Measurements from ENCODE around the gene LIN28B. TPM values are rescaled to one million over a fixed set of nuclear protein-coding genes. Genes with fewer than 3 reads are reported as not detected.
"Not testable (repeated sequence)": the region's sequence is repeated elsewhere in the genome, so short reads cannot be mapped to it uniquely, and the experiment has no call there.

The LIN28B gene
- total RNA-seq, 1 experiment from 2014 or later = not detected

GRCh38 chr6:104955927-104956730, 778 bp upstream of the LIN28B start:
- no peak for DNase-seq (ENCODE audit: low spot score)

GRCh38 chr6:104957301-104958177, 632 bp downstream of the LIN28B start:
- no peak for DNase-seq (ENCODE audit: low spot score)

- no peak for DNase-seq (ENCODE audit: low spot score)
Measured at GRCh38 chr6:104958178-104959025, 1.5 kb downstream of the LIN28B start.

GRCh38 chr6:104959026-104959858, 2.3 kb downstream of the LIN28B start:
- no peak for DNase-seq (ENCODE audit: low spot score)

DNA sequence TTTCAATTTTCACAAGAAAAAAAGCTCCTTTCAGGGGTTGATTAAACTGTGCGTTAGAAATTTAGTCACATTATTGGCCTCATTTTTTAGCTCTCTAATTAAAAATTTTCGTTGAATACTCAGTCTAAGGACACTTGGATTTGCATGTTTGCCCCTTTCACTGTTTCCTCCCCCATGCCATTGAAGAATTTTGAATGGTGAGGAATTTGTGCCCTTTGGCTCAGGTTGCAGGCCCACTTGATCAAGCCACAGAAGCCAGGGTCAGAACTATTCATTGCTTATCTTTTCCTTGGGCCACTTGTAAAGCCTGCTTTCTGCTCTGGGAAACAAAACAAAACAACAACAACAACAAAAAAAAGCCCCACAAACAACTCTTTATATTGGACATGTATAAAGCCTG, 12.2 kb downstream of the LIN28B start:
- no peak for DNase-seq (ENCODE audit: low spot score)

- no peak for DNase-seq (ENCODE audit: low spot score)
Measured at GRCh38 chr6:104969785-104970581, 13.1 kb downstream of the LIN28B start.

- no peak for DNase-seq (ENCODE audit: low spot score)
Measured at GRCh38 chr6:104973404-104973803, 16.5 kb downstream of the LIN28B start.

- no peak for DNase-seq (ENCODE audit: low spot score)
Measured at GRCh38 chr6:104983296-104983695, 26.4 kb downstream of the LIN28B start.

GRCh38 chr6:104983776-104984175, 26.9 kb downstream of the LIN28B start:
- no peak for DNase-seq (ENCODE audit: low spot score)

DNA sequence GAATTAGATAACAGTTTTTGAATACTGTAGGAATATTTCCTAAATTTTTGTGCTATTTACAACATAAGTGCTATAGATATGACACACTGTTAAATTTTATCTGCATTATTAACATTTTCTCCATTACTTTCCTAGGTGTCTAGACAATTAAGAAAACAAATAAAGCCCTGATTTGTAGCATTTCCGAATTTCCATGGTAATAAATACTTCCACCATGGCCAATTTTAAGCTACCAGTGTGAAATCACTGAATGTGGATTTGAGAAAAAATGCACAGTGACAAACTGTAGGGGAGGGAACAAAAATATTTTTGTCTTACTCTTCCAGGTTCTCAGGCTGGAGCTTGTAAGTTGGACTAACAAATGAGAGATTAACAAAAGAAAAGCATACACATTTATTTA, 27.9 kb downstream of the LIN28B start:
- DNase-seq (ENCODE audit: low spot score) = no peak

GRCh38 chr6:104985875-104986274, 29.0 kb downstream of the LIN28B start:
- not testable (repeated sequence) for DNase-seq (ENCODE audit: low spot score)

DNA sequence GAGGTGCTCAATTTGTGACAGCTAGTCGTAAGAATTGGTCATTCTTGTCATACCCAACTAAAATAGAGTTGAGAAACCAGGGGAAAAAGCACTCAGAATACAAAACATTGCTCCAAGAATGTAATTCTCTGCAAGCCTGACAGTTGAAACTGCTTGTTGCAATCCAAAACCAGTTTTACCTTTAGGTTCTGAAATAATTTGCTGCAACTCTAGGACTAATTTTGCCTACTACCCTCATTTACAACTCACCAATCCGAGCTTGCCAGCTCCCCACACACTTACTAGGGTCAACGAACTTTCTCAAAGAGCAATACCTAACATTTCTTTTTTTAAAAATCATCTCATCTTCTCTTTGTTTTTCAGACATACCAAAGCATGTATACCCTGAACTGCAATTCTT, 29.7 kb downstream of the LIN28B start:
- no peak for DNase-seq (ENCODE audit: low spot score)

GRCh38 chr6:104987218-104987617, 30.3 kb downstream of the LIN28B start:
- no peak for DNase-seq (ENCODE audit: low spot score)

GRCh38 chr6:104990085-104990484, 33.2 kb downstream of the LIN28B start:
- DNase-seq (ENCODE audit: low spot score) = no peak

DNA sequence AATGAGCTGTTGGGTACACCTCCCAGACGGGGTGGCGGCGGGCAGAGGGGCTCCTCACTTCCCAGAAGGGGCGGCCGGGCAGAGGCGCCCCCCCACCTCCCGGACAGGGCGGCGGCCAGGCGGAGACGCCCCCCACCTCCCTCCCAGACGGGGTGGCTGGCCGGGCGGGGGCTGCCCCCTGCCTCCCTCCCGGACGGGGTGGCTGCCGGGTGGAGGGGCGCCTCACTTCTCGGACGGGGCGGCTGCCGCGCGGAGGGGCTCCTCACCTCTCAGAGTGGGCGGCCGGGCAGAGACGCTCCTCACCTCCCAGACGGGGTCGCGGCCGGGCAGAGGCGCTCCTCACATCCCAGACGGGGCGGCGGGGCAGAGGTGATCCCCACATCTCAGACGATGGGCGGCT, 34.2 kb downstream of the LIN28B start:
- not testable (repeated sequence) for DNase-seq (ENCODE audit: low spot score)

- DNase-seq (ENCODE audit: low spot score) = not testable (repeated sequence)
Measured at GRCh38 chr6:104993576-104993975, 36.7 kb downstream of the LIN28B start.

- no peak for DNase-seq (ENCODE audit: low spot score)
Measured at GRCh38 chr6:104995989-104996617, 39.2 kb downstream of the LIN28B start.

DNA sequence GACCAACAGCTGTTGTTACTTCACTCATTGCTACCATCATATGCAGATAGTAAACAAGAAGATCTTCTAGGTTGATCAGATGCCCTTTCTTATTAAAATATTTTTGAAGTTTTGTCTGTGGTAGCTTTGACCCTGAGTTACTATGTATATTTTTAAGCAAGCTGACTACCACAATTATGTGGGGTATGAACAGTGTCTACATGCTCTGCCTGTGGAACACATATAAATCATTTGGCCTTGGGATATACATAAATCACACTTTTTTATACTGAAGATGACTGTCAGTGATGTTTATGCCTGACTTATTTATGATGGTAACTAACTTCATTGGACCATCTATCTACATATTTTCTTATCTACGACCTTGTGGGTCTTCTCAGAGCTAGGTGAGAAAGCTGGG, 44.2 kb downstream of the LIN28B start:
- no peak for DNase-seq (ENCODE audit: low spot score)

GRCh38 chr6:105001906-105002305, 45.0 kb downstream of the LIN28B start:
- no peak for DNase-seq (ENCODE audit: low spot score)

Data from HT-29 (cell line).